WERI-Rb-1 (cell line): ENCODE data around the gene GPX7.

Source experiments
- DNase-seq: peaks from one replicate; pipeline ENCODE4 v3.0.0-alpha.2; 2020
- H3K27ac ChIP-seq: fragments of 250-450 bp; sonication (Bioruptor Pico); 2 replicates; pipeline ENCODE4 v1.5.1; 2020; ENCODE audit warnings: mild to moderate bottlenecking, moderate library complexity
- H3K27me3 ChIP-seq: fragments of 250-450 bp; sonication (Bioruptor Pico); 2 replicates; pipeline ENCODE4 v1.5.1; 2021; ENCODE audit warnings: mild to moderate bottlenecking, low read depth, moderate library complexity; ENCODE audit not compliant: insufficient read depth, severe bottlenecking
- H3K36me3 ChIP-seq: fragments of 250-450 bp; sonication (Bioruptor Pico); 2 replicates; pipeline ENCODE4 v1.5.1; 2020; ENCODE audit warnings: mild to moderate bottlenecking, moderate library complexity
- H3K4me3 ChIP-seq: 2 replicates; pipeline ENCODE4 v1.5.1; 2011; ENCODE audit warnings: low read depth, mild to moderate bottlenecking, control low read depth, low read length
- H3K9me3 ChIP-seq: fragments of 250-450 bp; sonication (Bioruptor Pico); 2 replicates; pipeline ENCODE4 v1.5.1; 2021; ENCODE audit warnings: mild to moderate bottlenecking, moderate library complexity; ENCODE audit not compliant: severe bottlenecking
- TF ChIP-seq, protein P1 (sequence below): IDR thresholded peaks from 2 replicates; pipeline ENCODE4 v1.5.1; 2011; ENCODE audit warnings: low read depth, mild to moderate bottlenecking, control low read depth, inconsistent platforms, low read length

Gene GPX7

DNA sequence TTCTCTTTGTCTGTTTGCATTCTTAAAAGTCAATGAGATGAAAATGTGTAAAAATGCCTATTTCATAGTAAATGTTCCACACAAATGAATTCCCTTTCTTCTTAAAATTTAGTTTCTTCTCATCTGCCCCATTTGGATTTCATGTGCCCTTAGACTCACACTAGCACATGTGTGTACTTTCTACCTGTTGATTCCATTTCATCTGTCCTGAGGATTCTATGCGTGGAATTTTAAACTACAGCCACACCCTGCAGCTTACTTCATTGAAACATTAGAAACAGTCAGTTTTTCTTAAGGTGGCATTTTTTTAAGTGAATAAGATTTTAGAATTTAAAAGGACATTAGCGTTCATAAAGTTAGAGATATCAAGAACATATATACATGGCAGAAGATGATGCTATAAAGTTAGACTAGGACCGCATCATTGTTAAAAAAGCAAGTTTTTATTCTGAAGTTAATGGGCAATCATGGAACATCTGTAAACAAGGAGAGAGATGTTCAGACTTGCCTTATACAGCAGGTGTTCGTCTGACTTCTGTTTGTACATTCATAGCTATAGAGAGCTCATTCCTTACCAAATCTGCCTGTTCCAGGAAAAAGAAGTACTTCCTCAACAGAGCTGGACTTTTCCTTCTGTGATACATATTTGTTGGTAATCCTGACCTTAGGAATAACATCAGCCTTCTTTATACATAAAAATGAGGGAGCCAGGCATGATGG, 45.4 kb upstream of the GPX7 start:
- H3K36me3 ChIP-seq = peaks cover 4% of the 10 kb centered on the region

DNA sequence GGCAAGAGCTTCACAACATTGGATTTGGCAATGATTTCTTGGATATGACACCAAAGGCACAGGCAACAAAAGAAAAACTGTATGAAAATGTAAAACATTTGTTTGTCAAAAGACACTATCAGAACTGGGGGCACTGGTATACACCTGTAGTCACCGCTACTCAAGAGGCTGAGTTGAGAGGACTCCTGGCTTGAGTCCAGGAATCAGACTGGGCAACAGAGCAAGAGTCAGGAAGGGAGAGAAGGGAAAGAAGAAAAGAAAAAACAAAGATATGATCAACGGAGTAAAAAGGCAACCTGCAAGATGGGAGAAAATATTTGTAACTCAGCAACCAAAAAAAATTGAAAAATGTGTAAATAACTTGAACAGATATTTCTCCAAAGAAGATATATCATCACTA, 43.2 kb upstream of the GPX7 start:
- DNase-seq = no peak
- Histone ChIP-seq H3K36me3 (no peaks in the 10 kb centered on the region), H3K27me3 (no peaks in the 10 kb centered on the region), H3K4me3 (no peak overlapping the region), H3K9me3 (no peaks in the 10 kb centered on the region), H3K27ac (no peak overlapping the region)
- TF ChIP-seq, protein P1, sequence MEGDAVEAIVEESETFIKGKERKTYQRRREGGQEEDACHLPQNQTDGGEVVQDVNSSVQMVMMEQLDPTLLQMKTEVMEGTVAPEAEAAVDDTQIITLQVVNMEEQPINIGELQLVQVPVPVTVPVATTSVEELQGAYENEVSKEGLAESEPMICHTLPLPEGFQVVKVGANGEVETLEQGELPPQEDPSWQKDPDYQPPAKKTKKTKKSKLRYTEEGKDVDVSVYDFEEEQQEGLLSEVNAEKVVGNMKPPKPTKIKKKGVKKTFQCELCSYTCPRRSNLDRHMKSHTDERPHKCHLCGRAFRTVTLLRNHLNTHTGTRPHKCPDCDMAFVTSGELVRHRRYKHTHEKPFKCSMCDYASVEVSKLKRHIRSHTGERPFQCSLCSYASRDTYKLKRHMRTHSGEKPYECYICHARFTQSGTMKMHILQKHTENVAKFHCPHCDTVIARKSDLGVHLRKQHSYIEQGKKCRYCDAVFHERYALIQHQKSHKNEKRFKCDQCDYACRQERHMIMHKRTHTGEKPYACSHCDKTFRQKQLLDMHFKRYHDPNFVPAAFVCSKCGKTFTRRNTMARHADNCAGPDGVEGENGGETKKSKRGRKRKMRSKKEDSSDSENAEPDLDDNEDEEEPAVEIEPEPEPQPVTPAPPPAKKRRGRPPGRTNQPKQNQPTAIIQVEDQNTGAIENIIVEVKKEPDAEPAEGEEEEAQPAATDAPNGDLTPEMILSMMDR = no peak

More for the DNA sequence above, 45.4 kb upstream of the GPX7 start:
- Histone ChIP-seq H3K4me3 (no peak overlapping the region), H3K27me3 (no peaks in the 10 kb centered on the region), H3K27ac (no peak overlapping the region), H3K9me3 (no peaks in the 10 kb centered on the region)
- no peak for DNase-seq
- TF ChIP-seq, protein P1 = no peak

DNA sequence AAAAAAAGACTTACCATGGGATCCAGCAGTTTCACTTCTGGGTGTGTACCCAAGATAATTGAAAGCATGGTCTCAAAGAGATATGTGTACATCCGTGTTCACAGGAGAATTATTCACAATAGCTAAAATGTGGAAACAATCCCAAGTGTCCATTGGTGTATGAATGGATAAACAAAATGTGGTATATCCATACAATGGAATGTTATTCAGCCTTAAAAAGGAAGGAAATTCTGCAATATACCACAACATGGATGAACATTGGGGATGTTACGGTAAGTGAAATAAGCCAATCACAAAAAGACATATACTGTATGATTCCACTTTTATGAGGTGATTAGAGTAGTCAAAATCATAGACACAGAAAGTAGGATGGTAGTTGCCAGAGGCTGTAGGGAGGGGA, 42.3 kb upstream of the GPX7 start:
- TF ChIP-seq, protein P1 = no peak

DNA sequence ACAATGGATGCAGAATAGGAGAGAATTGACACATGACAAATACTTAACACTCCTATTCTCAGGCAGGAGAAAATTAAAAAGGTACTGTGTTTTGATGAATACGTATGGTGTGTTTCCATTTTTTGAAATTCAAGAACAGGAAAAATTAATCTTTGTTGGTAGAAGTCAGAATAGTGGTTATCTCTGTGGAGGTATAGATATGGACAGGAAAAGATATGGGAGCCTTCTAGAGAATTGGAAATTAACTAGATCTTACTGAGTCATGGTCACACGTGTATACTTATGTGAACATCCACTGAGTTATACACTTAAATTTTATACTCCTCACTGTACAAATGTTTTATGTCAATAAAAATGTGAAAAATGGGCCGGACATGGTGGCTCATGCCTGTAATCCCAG, 39.4 kb upstream of the GPX7 start:
- no peaks in the 10 kb centered on the region for H3K27me3 ChIP-seq
- H3K27ac ChIP-seq = no peak overlapping the region
- DNase-seq = no peak
- H3K9me3 ChIP-seq = no peaks in the 10 kb centered on the region
- H3K36me3 ChIP-seq = no peaks in the 10 kb centered on the region
- no peak overlapping the region for H3K4me3 ChIP-seq
- TF ChIP-seq, protein P1 = no peak

More for the DNA sequence above, 42.3 kb upstream of the GPX7 start:
- H3K27ac ChIP-seq = no peak overlapping the region
- H3K36me3 ChIP-seq = no peaks in the 10 kb centered on the region
- no peaks in the 10 kb centered on the region for H3K27me3 ChIP-seq
- H3K4me3 ChIP-seq = no peak overlapping the region
- H3K9me3 ChIP-seq = no peaks in the 10 kb centered on the region
- no peak for DNase-seq

DNA sequence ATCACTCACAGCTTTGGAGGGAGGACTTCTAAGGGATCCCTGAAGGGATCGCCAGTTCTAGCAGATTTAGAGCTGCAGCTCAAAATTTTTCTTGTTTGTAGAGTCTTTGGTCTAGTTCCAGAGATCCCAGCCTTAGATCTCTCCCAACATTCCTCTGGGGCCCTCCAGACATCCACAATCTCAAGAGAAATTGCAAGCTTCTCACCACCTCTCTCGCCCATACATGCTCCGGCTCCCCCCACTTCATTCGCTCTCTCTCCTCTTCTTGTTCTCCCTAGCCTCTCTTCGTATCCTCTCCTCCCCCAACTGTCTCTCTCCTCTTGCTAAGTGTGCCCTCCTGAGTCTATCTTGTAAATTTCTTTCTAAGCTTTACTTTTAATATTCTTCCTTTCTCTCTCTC, 34.2 kb upstream of the GPX7 start:
- TF ChIP-seq, protein P1 = no peak
- no peaks in the 10 kb centered on the region for H3K27me3 ChIP-seq
- H3K4me3 ChIP-seq = no peak overlapping the region
- DNase-seq = no peak
- no peak overlapping the region for H3K27ac ChIP-seq
- H3K36me3 ChIP-seq = no peaks in the 10 kb centered on the region
- no peaks in the 10 kb centered on the region for H3K9me3 ChIP-seq
